Activated CD4-positive, alpha-beta T cell treated with anti-CD3 and anti-CD28 coated beads, Interleukin-2, amount 50 U/mL, for 24 hours (primary cell): ENCODE measurements around the gene TRAPPC12.
A peak's percentile ranks its signal among the peaks of the same experiment; 100 is the strongest.
"Not testable (repeated sequence)": the region's sequence is repeated elsewhere in the genome, so short reads cannot be mapped to it uniquely, and the experiment has no call there.

Experiments
- DNase-seq, 2 donors: peaks; one replicate each; pipeline ENCODE4 v3.0.0-alpha.2; 2020; ENCODE audit warnings: low read depth in 1 of 2, low spot score in 1 of 2

The TRAPPC12 gene

DNA sequence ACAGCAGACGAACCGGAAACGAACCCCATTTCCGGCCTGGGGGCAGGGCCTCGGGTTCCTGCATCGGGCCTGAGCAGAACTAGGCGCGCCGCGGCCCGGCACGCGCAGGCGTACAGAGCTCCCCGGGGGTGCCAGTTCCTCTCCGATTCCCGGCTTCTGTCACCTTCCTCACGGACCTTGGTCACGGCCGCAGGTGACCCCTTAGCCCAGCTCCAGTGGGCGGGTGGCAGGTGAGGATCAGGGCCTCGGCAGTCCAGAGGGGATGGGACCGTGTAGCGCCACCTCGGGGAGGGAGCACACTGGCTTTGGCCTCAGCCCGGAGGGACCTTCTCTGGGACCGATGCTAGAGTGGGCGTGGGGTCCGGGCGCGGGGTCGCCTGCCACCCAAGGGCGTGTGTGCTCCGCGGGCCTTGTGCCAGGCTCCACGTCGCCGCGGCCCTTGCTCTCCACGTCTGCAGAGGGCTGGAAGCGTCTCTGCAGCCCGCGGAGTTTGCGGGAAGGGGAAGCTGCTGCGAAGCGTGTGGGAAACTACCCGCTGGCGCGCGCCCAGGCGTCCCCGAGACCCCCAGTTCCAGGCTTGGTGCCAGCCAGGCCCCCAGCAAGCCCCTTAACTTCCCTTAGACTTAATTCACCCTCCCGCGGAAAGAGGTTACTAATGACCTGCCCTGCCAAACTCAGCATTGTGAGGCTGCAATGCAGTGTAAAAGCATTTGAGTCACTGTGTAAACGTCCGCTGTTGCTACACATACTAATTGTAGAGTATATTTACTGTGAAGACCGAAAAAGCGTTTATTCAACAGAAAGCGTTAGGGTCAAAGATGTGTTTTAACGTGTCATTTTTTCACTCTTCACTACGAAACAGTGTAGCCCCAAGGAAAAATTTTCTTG, at the start of gene TRAPPC12:
Gene TRAPPC12, plus strand, starts transcription at position 48 of the 888 bp plus-strand sequence. CDS start 7,930 bp downstream, outside the sequence.
- DNase-seq: peak; percentile 85 to 94

DNA sequence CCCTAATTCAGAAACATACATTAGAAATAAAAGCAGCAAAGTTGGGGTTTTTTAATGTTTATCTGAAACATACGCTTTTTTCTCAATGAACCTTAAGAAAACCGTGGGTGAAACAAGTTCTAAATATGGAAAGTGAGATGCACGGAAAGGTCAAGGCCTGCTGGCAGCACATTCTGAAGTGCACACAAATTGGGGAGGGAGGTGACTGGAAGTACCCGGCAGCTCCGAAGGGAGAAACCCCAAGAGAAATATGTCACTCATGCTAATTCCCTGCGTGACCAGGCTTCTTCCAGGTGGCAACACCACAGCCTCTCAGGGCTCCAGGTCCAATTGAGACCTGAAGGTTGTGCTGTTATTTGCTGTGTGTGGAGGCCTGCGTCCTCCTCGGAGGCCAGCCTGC, 47.4 kb upstream of the TRAPPC12 start:
- no peak for DNase-seq

DNA sequence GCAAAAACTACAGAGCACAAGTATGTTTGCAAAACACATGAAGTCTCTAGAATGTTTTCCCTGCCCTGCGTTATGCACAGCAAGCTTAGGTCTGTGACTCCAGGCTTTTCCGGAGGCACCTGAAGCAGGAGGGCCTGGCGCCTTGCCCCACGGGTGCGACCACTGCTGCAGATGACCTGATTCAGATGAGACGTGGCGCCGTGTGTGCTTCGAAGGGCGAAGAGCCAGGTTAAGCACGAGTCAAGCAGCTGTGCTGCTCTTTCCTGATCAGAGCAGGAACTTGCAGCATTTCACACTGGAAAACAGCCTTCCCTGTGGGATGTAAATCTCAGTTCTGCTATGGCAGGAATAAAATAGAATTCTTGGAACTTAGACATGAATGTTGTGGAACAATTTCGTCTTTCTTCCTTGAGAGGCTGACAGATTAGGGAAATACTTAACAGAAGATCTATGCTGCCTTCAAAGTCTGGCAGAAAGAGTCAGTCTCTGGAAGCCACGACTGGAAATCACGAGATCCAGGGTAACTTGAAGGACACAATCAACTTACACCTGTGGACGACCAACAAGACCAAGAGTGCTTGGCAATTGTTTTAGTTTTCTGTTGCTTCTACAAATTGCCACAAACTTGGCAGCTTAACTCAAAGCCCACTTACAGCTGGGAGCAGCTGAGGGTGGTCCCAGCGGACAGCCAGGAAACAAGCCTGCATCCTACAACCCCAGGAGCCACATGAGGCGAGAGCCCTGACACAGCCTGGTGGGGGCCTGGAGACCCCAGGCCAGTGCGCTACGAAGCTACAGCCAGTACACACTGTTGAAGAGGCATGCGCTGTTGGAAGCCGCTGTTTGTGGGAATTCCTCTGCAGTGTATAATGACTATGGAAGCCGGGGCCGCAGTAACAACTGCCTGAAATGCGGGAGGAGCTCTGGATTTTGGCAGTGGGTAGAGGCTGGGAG, 44.8 kb upstream of the TRAPPC12 start:
- DNase-seq: no peak

DNA sequence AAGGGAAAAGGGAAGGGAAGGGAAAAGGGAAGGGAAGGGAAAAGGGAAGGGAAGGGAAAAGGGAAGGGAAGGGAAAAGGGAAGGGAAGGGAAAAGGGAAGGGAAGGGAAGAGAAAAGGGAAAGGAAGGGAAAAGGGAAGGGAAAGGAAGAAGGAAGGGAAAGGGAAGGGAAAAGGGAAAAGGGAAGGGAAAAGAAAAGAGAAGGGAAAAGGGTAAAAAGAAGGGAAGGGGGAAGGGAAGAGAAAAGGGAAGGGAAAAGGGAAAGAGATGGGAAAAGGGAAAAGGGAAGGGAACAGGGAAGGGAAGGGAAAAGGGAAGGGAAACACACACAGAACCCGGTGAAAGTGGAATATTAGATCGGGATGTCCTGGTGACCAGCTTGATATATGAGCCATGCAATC, 42.6 kb upstream of the TRAPPC12 start:
- no peak for DNase-seq

DNA sequence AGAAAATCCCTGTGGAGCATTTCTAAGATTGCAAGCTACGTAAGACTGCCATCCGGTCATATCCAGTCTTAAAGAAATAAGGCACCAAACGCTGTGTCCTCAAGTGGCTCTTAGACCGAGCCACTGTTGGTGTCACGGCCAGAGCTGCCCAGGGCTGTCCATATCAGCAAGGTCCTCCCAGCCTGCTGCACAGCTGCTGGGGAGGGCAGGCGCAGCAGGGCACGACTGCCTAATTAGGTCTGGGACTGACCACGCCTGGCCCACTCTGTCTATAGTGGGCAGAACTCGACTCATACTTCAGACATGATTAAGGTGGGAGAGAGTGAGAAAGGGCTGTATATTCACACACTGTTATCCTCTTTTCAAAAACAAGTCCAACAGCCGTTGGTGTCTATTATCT, 41.2 kb upstream of the TRAPPC12 start:
- DNase-seq: no peak

DNA sequence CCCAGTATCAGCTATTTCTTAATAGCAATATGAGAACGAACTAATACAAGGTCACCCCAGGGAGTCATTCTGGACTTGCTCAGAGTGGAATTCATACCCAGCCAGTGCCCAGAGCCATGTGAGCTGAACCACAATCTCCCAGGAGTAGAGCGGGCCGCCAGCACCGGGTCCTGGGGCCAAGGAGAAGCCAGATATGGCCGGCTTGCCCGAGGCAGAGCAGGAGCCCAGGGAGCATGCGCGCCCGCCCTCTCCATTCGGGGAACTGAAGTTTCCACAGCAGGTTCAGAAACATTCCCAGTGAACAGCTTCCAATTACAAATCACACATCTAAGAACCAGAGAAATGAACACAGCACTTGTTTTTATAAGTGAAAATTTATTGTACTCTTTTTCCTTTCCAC, 39.4 kb upstream of the TRAPPC12 start:
- DNase-seq: no peak

DNA sequence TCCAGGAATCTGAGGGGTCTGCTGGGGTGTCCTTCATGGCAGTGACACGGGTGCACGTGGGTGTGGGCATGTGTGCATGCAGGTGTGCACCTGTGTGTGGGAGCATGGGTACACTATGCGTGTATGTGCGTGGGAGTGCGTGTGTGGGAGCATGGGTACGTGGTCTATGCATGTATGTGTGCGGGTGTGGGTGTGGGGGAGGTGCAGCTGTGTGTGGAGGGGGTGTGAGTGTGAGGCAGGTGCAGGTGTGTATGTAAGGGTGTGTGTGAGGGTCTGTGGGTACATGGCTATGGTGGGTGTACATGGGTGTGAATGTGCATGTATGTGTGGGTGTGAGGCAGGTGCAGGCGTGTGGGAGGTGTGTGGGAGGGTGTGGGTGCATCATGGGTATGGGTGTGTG, 38.2 kb upstream of the TRAPPC12 start:
- DNase-seq: no peak

DNA sequence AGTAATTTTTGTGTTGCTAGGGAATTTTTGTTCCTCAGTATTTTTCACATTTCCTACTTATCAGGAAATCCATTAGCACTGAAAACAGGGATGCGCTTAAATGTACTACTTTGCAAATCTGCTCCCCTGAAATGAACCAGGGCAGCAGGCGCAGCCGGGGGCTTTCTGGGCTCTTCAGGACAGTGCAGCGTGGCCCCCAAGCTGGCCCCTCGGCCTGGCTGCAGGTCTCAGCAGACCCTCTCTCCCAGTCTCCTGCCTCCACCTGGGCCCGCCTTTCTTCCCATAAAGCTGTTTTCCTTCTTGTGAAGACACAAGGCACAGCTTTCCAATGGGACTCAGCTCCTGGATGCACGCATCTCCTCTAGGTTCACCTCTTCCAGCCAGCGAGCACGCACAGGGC, 37.2 kb upstream of the TRAPPC12 start:
- no peak for DNase-seq

DNA sequence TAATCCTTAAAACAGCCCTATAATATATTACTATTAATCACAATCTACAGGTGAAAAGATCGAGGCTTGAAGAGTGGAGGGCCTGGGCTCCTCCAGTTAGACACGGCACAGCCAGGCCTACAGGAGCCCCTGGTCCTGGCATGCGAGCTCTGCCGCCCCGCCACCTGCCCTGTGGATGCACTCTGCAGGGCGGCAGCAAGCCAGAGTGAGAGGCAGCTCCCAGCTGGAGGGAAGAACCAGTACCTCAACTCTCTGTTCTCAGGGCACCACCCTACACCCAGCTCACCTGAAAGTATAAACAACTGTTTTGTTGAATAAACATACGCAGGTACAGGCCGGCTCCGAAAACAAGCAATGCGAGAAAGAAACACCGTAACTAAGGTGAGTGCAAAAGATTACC, 36.5 kb upstream of the TRAPPC12 start:
- DNase-seq: no peak

DNA sequence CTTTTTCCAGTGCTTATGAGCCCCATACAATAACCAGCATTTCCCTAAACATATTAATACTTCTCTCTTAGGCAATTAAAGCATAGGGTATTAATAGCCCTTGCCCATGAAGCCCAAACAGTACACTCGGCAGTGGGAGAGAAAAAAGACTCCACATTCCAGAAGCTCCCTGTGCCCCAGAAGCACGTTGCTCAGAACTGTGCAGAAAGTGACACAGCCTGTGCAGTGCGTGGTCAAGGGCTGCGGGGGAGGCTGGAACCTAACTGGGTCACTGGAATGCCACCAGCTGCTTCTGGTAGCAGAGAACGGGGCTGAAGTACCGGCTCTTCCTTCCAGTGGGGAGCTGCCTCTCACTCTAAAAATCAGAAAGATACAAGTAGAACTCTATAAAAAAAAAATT, 34.6 kb upstream of the TRAPPC12 start:
- no peak for DNase-seq

DNA sequence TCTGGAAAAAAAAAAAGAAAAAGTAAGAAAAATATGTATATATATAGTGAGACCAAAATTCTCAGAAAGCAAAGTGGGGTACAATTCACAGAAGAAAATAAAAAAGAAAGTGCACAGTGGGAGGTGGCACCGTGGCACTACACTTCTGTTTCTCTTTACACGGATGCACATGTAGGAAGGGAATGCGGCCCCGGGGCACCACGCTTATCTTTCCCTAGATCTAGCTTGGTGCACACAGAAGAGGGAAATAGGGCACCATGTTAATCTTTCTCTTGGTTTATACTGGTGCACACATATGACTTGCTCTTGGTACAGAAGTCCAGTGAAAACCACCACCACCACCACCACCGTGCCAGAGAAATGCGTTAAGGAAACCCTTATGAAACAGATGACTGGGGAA, 33.9 kb upstream of the TRAPPC12 start:
- DNase-seq: no peak

DNA sequence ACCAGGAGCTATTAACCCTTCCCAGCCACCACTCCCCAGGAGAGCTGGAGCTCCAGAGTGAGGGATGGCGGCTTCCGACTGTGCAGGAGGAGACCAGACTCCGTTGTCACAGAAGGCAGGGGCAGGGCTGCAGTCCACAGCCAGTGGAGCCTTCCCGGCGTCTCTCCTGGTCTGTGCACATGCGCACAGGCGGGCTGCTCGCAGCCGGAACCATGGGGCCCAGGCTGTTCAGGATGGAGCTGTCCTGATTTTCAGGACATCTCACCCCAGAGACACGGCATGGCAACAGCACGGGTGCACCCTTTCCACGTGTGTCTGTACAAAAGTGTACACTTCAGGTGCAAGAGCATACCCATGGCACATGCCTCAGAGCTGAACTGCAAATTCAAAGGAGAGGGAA, 30.7 kb upstream of the TRAPPC12 start:
- no peak for DNase-seq

DNA sequence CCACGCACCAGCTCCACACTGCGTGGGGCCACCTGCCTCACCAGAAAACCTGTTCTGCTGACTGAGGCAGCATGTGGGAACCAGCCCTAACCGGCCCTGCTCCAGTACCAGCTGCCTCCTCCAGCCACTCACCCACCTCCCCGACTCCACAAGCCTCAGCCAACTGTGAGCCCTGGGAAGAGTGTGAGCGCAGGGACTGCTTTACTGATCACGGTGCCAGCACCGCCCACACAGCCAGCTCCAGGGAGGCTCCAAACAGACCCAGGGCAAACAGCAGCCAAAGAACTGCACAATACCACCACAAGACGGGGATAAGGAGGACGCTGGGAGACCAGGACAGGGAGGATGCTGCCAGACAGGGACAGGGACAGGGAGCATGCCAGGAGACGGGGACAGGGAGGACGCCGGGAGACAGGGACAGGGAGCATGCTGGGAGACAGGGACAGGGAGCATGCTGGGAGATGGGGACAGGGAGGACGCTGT, 30.2 kb upstream of the TRAPPC12 start:
- DNase-seq: no peak

DNA sequence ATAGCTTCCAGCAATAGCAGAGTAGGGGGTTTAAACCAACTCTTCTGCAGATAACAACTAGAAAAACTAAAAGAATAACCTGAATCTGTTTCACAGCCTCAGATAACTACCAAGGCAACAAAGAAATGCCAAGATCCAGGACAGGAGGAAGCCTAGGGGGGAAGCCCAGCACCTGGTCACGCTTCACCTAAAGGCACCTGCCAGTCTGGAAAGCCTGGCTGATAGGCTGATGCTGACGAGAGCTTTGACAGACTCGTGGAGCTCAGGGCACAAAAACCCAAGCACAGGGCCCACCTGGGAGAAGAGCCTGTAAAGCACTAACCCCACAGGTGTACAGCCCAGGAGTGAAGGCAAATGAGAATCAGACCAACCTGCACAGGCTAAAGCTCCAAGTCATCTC, 24.5 kb upstream of the TRAPPC12 start:
- no peak for DNase-seq

DNA sequence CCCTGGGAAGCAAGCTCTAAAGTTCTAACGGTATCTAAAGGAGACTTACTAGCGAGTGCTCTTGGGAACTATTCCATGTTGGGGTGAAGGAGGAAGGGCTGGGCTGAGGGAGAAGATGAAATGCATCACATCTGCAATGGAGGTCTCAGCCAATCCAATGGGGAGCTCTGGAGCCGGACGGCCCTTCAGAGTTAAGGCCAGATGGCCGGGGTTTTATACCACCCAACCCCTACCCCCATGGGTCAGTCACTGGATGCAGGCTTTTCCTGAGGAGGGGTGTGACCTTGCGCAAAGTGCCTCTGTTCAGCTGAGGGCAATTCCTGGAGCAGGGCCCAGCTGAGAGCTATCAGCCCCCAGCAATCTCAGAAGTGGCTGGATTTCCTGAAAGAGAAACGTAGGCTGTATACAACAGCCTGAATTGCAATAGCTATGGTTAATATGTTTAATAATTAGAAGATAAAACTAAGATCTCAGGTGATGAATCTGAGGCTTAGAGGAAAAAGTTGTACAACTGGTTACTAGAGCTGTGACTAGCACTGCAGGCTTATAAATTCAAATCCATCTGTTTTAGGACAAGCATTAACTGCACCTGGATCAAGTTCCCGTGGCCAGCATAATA, 23.4 kb upstream of the TRAPPC12 start:
- DNase-seq: no peak

DNA sequence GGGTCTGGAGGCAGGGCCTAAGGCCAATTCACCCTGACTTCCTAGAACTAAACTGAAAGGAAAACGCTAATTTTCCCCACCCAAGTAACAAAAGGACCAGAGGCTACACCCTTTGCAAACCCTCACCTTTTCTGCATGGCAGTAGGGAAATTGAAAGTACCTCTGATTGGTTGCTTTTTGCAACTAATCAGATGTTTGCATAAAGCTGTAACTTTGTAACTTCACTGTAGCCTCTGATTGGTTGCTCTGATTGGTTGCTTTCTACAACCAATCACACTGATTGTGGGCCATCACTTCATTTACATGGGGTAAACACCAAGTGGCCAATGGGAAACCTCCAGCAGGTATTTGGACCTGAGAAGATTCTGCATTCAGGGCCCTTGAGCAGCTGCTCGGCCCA, 22.7 kb upstream of the TRAPPC12 start:
- no peak for DNase-seq

DNA sequence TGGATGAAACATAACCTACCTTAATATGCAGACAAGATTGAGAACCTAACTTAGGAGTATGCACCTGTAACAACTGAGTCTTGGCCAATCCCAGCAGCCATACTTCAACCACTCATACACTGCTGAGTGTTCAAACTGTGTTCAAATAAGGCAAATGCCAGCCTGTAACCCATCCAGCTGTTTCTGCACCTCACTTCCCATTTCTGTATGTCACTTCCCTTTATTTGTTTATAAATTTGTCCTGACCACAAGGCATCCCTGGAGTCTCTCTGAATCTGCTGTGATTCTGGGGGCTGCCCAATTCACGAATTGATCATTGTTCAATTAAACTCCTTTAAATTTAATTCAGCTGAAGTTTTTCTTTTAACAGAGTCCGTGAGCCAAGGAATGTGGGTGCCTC, 22.0 kb upstream of the TRAPPC12 start:
- not testable (repeated sequence) for DNase-seq

DNA sequence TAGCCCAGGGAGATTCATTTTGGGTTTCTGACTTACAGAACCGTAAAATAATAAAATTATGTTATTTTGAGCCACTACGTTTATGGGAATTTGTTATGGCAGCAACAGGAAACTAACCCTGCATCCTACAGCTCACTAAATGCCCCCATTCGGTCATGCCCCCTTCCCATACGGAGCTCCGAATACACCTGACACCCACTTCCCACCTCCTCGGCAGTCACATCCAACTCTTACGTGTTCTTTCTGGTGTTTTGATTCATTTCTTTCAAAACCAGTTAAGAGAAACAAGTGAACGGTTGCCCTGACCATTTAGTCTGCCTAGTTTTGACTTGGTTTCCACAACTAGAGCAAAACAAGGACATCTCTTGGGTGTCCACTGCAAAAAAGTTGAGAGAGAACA, 21.6 kb upstream of the TRAPPC12 start:
- no peak for DNase-seq

DNA sequence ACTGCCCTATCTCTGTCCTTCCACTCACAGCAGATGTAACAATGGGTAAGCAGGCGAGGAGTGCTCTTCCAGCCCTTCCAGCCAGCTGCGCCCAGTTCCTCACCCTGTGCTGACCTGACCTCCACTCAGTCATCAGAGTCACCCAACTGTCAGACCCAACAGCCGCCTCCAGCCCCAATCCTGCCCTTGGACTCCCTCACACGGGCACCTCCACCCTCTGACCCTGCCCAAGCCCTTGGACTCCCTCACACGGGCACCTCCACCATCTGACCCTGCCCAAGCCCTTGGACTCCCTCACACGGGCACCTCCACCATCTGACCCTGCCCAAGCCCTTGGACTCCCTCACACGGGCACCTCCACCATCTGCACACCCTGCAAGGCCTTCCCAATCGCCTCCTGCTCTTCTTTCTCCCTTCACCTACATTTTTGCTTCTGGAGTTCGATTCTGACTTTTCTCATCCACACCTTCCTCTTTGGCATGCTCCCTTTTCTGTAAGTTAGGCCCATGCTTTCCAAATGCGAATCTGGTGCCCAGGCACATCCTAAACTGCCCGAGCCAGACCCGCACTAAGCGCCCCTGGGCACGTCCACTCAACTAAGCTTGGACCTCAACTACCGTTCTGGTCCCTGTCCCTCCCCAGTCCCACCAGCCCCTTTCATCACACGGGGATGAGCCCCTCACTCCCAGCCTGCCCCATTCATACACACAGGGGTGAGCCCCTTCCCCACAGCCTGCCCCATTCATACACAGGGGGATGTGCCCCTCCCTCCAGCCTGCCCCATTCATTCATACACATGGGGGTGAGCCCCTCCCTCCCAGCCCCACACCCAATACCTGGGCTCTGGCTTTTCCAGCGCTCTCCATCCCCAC, 17.7 kb upstream of the TRAPPC12 start:
- no peak for DNase-seq

DNA sequence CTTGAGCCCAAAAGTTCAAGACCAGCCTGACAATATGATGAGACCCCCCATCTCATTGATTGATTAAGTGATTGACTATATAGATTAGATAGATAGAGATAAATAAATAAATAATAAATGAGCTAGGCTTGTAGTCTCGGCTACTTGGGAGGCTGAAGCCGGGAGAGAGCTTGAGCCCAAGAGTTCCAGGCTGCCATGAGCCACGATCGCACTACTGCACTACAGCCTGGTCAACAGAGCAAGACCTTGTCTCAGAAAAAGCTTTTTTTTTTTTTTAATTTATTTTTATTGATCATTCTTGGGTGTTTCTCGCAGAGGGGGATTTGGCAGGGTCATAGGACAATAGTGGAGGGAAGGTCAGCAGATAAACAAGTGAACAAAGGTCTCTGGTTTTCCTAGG, 14.3 kb upstream of the TRAPPC12 start:
- no peak for DNase-seq
